SH-SY5Y (cell line): Measurements from ENCODE around the gene IL1R1.

Experiments
- GATA2 ChIP-seq: IDR thresholded peaks from 2 replicates; pipeline ENCODE4 v1.6.1; 2011; ENCODE audit warnings: mild to moderate bottlenecking, low read depth, low read length
- GATA3 ChIP-seq: IDR thresholded peaks from 2 replicates; pipeline ENCODE4 v1.6.1; 2011; ENCODE audit warnings: low read depth, mild to moderate bottlenecking, low read length, moderate library complexity

- TF ChIP-seq GATA2 (no peak), GATA3 (no peak)
Observed at GRCh38 chr2:102131564-102131963, 11.0 kb upstream of the IL1R1 start.
